Activated T-cell treated with anti-CD3 and anti-CD28 coated beads, Interleukin-2, amount 50 U/mL, for 1 hour (primary cell): Measurements from ENCODE around the gene SPAAR.
"Not testable (repeated sequence)": the region's sequence is repeated elsewhere in the genome, so short reads cannot be mapped to it uniquely, and the experiment has no call there.

Source experiments
- DNase-seq: peaks from one replicate; pipeline ENCODE4 v3.0.0-alpha.2; 2020

Gene SPAAR

GRCh38 chr9:35909274-35909673 is at the start of gene SPAAR:
TSS of gene SPAAR (plus strand) at chr9:35909490. CDS start at chr9:35910464, 974 bp downstream.
- no peak for DNase-seq

- no peak for DNase-seq
Observed at GRCh38 chr9:35859990-35860339, 49.3 kb upstream of the SPAAR start.

- DNase-seq, result no peak
Observed at GRCh38 chr9:35861161-35861897, 48.0 kb upstream of the SPAAR start.

GRCh38 chr9:35862328-35862727 is 47.0 kb upstream of the SPAAR start:
- DNase-seq, result no peak

- no peak for DNase-seq
Observed at GRCh38 chr9:35863583-35863982, 45.7 kb upstream of the SPAAR start.

- no peak for DNase-seq
Observed at GRCh38 chr9:35864695-35865255, 44.5 kb upstream of the SPAAR start.

- DNase-seq, result no peak
Observed at GRCh38 chr9:35867538-35867937, 41.8 kb upstream of the SPAAR start.

- DNase-seq, result no peak
Observed at GRCh38 chr9:35868933-35869332, 40.4 kb upstream of the SPAAR start.

GRCh38 chr9:35869621-35870216 is 39.6 kb upstream of the SPAAR start:
- no peak for DNase-seq

- DNase-seq, result no peak
Observed at GRCh38 chr9:35870351-35870923, 38.9 kb upstream of the SPAAR start, which contains the start of gene OR13J1. TSS of gene OR13J1 (minus strand) at chr9:35870401. CDS start at chr9:35870401, 0 bp downstream.

GRCh38 chr9:35871545-35871944 is 37.7 kb upstream of the SPAAR start:
- no peak for DNase-seq

GRCh38 chr9:35872505-35872904 is 36.8 kb upstream of the SPAAR start:
- DNase-seq, result no peak

- DNase-seq, result peak; percentile 81
Observed at GRCh38 chr9:35882263-35882848, 26.9 kb upstream of the SPAAR start.

- DNase-seq, result no peak
Observed at GRCh38 chr9:35882996-35883395, 26.3 kb upstream of the SPAAR start.

GRCh38 chr9:35884908-35885307 is 24.4 kb upstream of the SPAAR start:
- DNase-seq, result not testable (repeated sequence)

GRCh38 chr9:35891646-35892045 is 17.6 kb upstream of the SPAAR start:
- no peak for DNase-seq

GRCh38 chr9:35892051-35892450 is 17.2 kb upstream of the SPAAR start:
- DNase-seq, result no peak

- DNase-seq, result no peak
Observed at GRCh38 chr9:35896570-35896969, 12.7 kb upstream of the SPAAR start.

GRCh38 chr9:35897376-35898099 is 11.8 kb upstream of the SPAAR start:
- not testable (repeated sequence) for DNase-seq

- DNase-seq, result no peak
Observed at GRCh38 chr9:35898337-35898736, 11.0 kb upstream of the SPAAR start.

GRCh38 chr9:35899021-35899420 is 10.3 kb upstream of the SPAAR start:
- DNase-seq, result no peak

- DNase-seq, result no peak
Observed at GRCh38 chr9:35903049-35903448, 6.2 kb upstream of the SPAAR start.

- DNase-seq, result no peak
Observed at GRCh38 chr9:35904338-35904737, 5.0 kb upstream of the SPAAR start.
